Glomerular visceral epithelial cell (primary cell): Measurements from ENCODE around the gene APBA2.

Experiments used
- DNase-seq: peaks from one replicate; pipeline ENCODE4 v3.0.0-alpha.2; 2016; ENCODE audit errors: extremely low spot score

The APBA2 gene

GRCh38 chr15:29133791-29134190 lies 248.0 kb downstream of the APBA2 start:
- DNase-seq, result no peak

- DNase-seq, result no peak
These were observed 248.5 kb downstream of the APBA2 start for GRCh38 chr15:29134239-29134638.

GRCh38 chr15:29134641-29135308 lies 249.0 kb downstream of the APBA2 start:
- no peak for DNase-seq

GRCh38 chr15:29135309-29135657 lies 249.5 kb downstream of the APBA2 start:
- no peak for DNase-seq

GRCh38 chr15:29135702-29136646 lies 250.2 kb downstream of the APBA2 start:
- no peak for DNase-seq

GRCh38 chr15:29138260-29138659 lies 252.5 kb downstream of the APBA2 start:
- DNase-seq, result no peak

GRCh38 chr15:29139072-29139471 lies 253.3 kb downstream of the APBA2 start:
- DNase-seq, result no peak

- peak; percentile 16 for DNase-seq
These were observed 254.0 kb downstream of the APBA2 start for GRCh38 chr15:29139540-29140459.

GRCh38 chr15:29140475-29141307 lies 254.9 kb downstream of the APBA2 start:
- no peak for DNase-seq

GRCh38 chr15:29141308-29142128 lies 255.7 kb downstream of the APBA2 start:
- peak; percentile 47 for DNase-seq

GRCh38 chr15:29142129-29142747 lies 256.5 kb downstream of the APBA2 start:
- DNase-seq, result peak; percentile 6

- no peak for DNase-seq
These were observed 257.5 kb downstream of the APBA2 start for GRCh38 chr15:29143293-29143692.

GRCh38 chr15:29143909-29144635 lies 258.3 kb downstream of the APBA2 start:
- peak; percentile 81 for DNase-seq

GRCh38 chr15:29149738-29150075 lies 263.9 kb downstream of the APBA2 start:
- DNase-seq, result no peak

- no peak for DNase-seq
These were observed 265.0 kb downstream of the APBA2 start for GRCh38 chr15:29150515-29151483.

GRCh38 chr15:29151484-29151857 lies 265.7 kb downstream of the APBA2 start:
- no peak for DNase-seq

- DNase-seq, result no peak
These were observed 270.7 kb downstream of the APBA2 start for GRCh38 chr15:29156521-29156920.
